Forelimb muscle (tissue), 1 donor: Measurements from ENCODE around the gene ART4. TPM values are rescaled to one million over a fixed set of nuclear protein-coding genes. Genes with fewer than 3 reads are reported as not detected.

Source experiments
- DNase-seq: peaks from one replicate; pipeline ENCODE4 v3.0.0-alpha.2; 2013; ENCODE audit warnings: low read depth
- polyA plus RNA-seq: library from polyadenylated mRNA; unstranded; fragments of 120-200 nt; gene quantifications from one replicate; pipeline ENCODE4 v1.2.1, GENCODE V29; 2013; ENCODE audit not compliant: insufficient read length

ART4 gene
- polyA plus RNA-seq, 1 donor = 0.19 TPM

- no peak for DNase-seq
These were observed 33.0 kb downstream of the ART4 start for GRCh38 chr12:14810167-14810952.

GRCh38 chr12:14803830-14804160 is 39.5 kb downstream of the ART4 start:
- peak; percentile 6 for DNase-seq

GRCh38 chr12:14803011-14803829 is 40.1 kb downstream of the ART4 start, which contains the start of the genes C12orf60 and WBP11:
Gene C12orf60, plus strand, starts transcription at chr12:14803670. Its CDS starts 19,266 bp downstream, at chr12:14822936.
Gene WBP11, minus strand, starts transcription at chr12:14803478. Its CDS starts 2,095 bp downstream, at chr12:14801383.
- DNase-seq = peak; percentile 99

- peak; percentile 20 for DNase-seq
These were observed 40.7 kb downstream of the ART4 start for GRCh38 chr12:14802721-14803010.

- DNase-seq = no peak
These were observed 41.1 kb downstream of the ART4 start for GRCh38 chr12:14802247-14802646.

- DNase-seq = no peak
These were observed 48.3 kb downstream of the ART4 start for GRCh38 chr12:14795028-14795448.

GRCh38 chr12:14785568-14785967 is 57.8 kb downstream of the ART4 start:
- no peak for DNase-seq

- no peak for DNase-seq
These were observed 58.9 kb downstream of the ART4 start for GRCh38 chr12:14784471-14784870.

GRCh38 chr12:14782756-14783155 is 60.6 kb downstream of the ART4 start:
- DNase-seq = no peak

- DNase-seq = no peak
These were observed 61.8 kb downstream of the ART4 start for GRCh38 chr12:14781563-14781962.

GRCh38 chr12:14780859-14781258 is 62.5 kb downstream of the ART4 start:
- DNase-seq = no peak

- DNase-seq = no peak
These were observed 63.5 kb downstream of the ART4 start for GRCh38 chr12:14779834-14780233.

GRCh38 chr12:14777271-14777670 is 66.1 kb downstream of the ART4 start:
- DNase-seq = no peak

GRCh38 chr12:14776236-14776961 is 66.9 kb downstream of the ART4 start:
- no peak for DNase-seq

GRCh38 chr12:14775636-14775980 is 67.7 kb downstream of the ART4 start:
- DNase-seq = no peak

Other genes with a start within 250 kb of the ART4 start
- gene GUCY2C, start 146.9 kb downstream of the ART4 start, polyA plus RNA-seq = 0.16 TPM
- 56.9 TPM for gene WBP11, start 40.0 kb downstream of the ART4 start, polyA plus RNA-seq
- 1.1 TPM for gene C12orf60, start 39.9 kb downstream of the ART4 start, polyA plus RNA-seq
- gene SMCO3, start 29.3 kb downstream of the ART4 start, polyA plus RNA-seq = 0.13 TPM
- 193 TPM for gene MGP, start 42.3 kb upstream of the ART4 start, polyA plus RNA-seq
- 0.11 TPM for gene ERP27, start 95.0 kb upstream of the ART4 start, polyA plus RNA-seq
- 32.3 TPM for gene ARHGDIB, start 118.1 kb upstream of the ART4 start, polyA plus RNA-seq
- not detected for gene PDE6H, start 129.5 kb upstream of the ART4 start, polyA plus RNA-seq